HG03045 (cell line): ENCODE results near the gene CGB7.

ENCODE experiments used
- ATAC-seq: cut with Tn5 transposase; IDR thresholded peaks from one replicate; pipeline ENCODE4 v1.9.1; 2021; ENCODE audit warnings: mild to moderate bottlenecking, moderate library complexity; ENCODE audit not compliant: unreplicated experiment

The CGB7 gene

GRCh38 chr19:49017041-49017665 lies 40.4 kb downstream of the CGB7 start, which contains the start of gene LHB:
LHB (minus strand) TSS chr19:49017091; CDS start chr19:49017081, 10 bp downstream.
- ATAC-seq = no peak

DNA sequence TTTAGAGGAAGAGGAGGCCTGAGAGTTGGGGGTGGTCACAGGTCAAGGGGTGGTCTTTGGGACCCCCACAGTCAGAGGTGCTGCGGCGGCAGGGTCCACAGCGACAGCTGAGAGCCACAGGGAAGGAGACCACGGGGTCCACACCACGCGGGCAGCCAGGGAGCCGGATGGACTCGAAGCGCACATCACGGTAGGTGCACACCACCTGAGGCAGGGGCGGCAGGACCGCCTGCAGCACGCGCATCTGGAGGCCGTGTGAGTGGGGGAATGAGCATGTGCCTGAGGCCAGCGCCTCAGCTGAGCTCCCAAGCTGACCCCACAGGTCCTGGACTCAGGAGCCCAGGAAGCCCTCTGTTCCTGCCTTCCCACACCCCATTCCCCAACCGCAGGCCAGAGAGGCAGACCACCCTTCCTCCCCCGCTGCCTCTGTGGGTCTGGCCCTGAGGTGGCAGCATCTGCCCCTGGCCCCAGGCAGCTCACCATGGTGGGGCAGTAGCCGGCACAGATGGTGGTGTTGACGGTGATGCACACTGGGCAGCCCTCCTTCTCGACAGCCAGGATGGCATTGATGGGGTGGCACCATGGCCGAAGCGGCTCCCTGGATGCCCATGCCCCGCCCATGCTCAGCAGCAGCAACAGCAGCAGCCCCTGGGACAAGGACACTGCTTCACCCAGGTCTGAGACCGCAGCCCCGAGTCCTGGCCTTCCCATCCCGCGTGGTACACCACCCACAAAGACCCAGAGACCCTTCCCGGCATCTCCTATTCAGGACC lies 41.3 kb downstream of the CGB7 start:
- no peak for ATAC-seq

DNA sequence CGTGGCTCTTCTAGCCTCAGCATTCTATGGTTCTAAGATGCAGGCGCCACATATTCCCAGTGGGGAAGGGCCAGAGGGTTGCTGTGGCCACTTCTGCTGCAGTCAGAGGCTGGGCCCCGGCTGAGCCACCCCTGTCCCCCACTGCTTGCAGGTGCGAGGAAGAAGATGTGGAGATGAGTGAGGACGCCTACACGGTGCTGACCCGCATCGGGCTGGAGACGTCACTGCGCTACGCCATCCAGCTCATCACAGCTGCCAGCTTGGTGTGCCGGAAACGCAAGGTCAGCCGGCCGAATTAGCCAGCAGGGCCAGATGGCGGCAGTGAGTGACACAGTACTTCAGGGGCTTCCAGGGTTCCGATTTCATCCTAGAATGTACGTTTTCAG lies 42.7 kb downstream of the CGB7 start:
- no peak for ATAC-seq

- ATAC-seq = no peak
Measured at GRCh38 chr19:49014123-49014869, 43.3 kb downstream of the CGB7 start.

DNA sequence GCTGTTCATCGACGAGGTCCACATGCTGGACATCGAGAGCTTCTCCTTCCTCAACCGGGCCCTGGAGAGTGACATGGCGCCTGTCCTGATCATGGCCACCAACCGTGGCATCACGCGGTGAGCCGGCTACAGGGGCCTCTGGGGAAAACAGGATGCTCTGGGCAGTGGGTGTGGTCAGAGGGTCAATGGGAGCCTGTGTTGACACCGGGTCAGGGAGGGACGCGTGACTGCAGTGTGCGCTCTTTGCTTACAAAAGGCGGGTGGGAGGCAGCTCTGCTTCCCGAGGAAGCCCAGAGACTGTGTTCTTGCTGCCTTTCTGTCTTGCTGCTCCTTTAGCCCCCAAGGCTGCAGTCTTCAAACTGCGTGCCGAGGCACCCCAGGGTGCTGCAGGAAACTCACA lies 46.4 kb downstream of the CGB7 start:
- ATAC-seq = no peak

GRCh38 chr19:49010453-49010852 lies 47.1 kb downstream of the CGB7 start:
- no peak for ATAC-seq

GRCh38 chr19:49009828-49010227 lies 47.7 kb downstream of the CGB7 start:
- no peak for ATAC-seq

DNA sequence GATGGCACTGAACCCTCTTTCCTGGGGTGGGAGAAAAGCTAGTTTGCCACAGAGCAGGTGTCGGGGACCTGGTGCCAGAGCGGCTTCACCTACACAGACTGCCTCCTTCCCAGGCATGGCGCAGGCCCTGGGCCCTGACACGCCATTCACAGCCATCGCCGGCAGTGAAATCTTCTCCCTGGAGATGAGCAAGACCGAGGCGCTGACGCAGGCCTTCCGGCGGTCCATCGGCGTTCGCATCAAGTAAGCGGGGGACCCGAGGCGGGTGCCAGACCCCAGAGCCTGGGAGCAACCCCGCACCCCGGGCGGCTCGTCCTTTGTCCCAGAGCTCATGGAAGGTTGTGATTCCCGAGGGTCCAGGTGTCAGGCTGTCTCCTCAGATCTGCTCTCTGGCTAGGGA lies 50.6 kb downstream of the CGB7 start:
- ATAC-seq = no peak

- no peak for ATAC-seq
Measured at GRCh38 chr19:49004964-49005614, 52.5 kb downstream of the CGB7 start.
